HCT116 (cell line): ENCODE results near the gene TLE4.

Experiments
- CTCF ChIP-seq, 3 experiments: fragments of 200-600 bp in 1 of 3; sonication (generic) in 1 of 3; IDR thresholded peaks in 2 of 3; conservative IDR thresholded peaks in 1 of 3; 2 replicates each; pipeline ENCODE4 v1.5.1; 2012 to 2017; ENCODE audit warnings: low read depth in 2 of 3, low read length in 2 of 3, antibody characterized with exemption in 1 of 3, borderline replicate concordance in 1 of 3, control low read depth in 1 of 3, mild to moderate bottlenecking in 1 of 3, mixed read lengths in 1 of 3, mixed run types in 1 of 3, moderate library complexity in 1 of 3; ENCODE audit not compliant: insufficient read depth in 1 of 3
- SIN3A ChIP-seq: IDR thresholded peaks from 2 replicates; pipeline ENCODE4 v1.6.1; 2012; ENCODE audit warnings: low read depth

GRCh38 chr9:79632060-79632459 lies 60.3 kb downstream of the TLE4 start:
- TF ChIP-seq SIN3A (no peak), CTCF (IDR thresholded peaks at IDR 0.05 in 2 of 3, conservative IDR thresholded peaks at IDR 0.05 in 1 of 3; ENCODE audit: borderline replicate concordance in 1 of 3, insufficient read depth in 1 of 3, low read depth in 2 of 3, low read length in 2 of 3) (no peak)
